MG63 (cell line): Measurements from ENCODE around the gene RHBDD1. TPM values are rescaled to one million over a fixed set of nuclear protein-coding genes. Genes with fewer than 3 reads are reported as not detected.
"Not testable (repeated sequence)": the region's sequence is repeated elsewhere in the genome, so short reads cannot be mapped to it uniquely, and the experiment has no call there.

ENCODE experiments used
- DNase-seq: peaks from one replicate; pipeline ENCODE4 v3.0.0-alpha.2; 2020
- H3K27me3 ChIP-seq: fragments of 250-450 bp; sonication (Bioruptor Pico); 2 replicates; pipeline ENCODE4 v1.5.1; 2020; ENCODE audit warnings: mild to moderate bottlenecking, moderate library complexity
- H3K36me3 ChIP-seq: fragments of 250-450 bp; sonication (Bioruptor Pico); 2 replicates; pipeline ENCODE4 v1.5.1; 2020; ENCODE audit warnings: mild to moderate bottlenecking, moderate library complexity
- H3K4me3 ChIP-seq: fragments of 250-450 bp; sonication (Bioruptor Pico); 2 replicates; pipeline ENCODE4 v1.5.1; 2020; ENCODE audit warnings: mild to moderate bottlenecking, moderate library complexity
- H3K9me3 ChIP-seq: fragments of 250-450 bp; sonication (Bioruptor Pico); 2 replicates; pipeline ENCODE4 v1.5.1; 2020; ENCODE audit warnings: mild to moderate bottlenecking, moderate library complexity
- total RNA-seq: library from RNA; depleted of rRNA; stranded (reverse); fragments of >200 nt; shearing (Covaris generic); gene quantifications from 2 replicates; pipeline ENCODE4 v1.2.3, GENCODE V29; 2014; ENCODE audit warnings: low replicate concordance

Gene RHBDD1
- total RNA-seq, 1 experiment from 2014 or later, result 19.6 TPM

GRCh38 chr2:226832061-226832460 lies 3.8 kb upstream of the RHBDD1 start:
- Histone ChIP-seq H3K4me3 (no peak overlapping the region), H3K36me3 (peaks cover 5% of the 10 kb centered on the region; the same call in 1 of the 2 replicates), H3K9me3 (no peaks in the 10 kb centered on the region; the same call in 1 of the 2 replicates), H3K27me3 (no peaks in the 10 kb centered on the region)
- DNase-seq, result no peak

- not testable (repeated sequence) for H3K27me3 ChIP-seq, H3K9me3 ChIP-seq, H3K36me3 ChIP-seq, DNase-seq
- peak overlapping the region; percentile 86 for H3K4me3 ChIP-seq
Measured at GRCh38 chr2:226834880-226835279, 974 bp upstream of the RHBDD1 start.

- peak; percentile 42 for DNase-seq
- peaks cover 9% of the 10 kb centered on the region for H3K36me3 ChIP-seq
- peak overlapping the region; percentile 86 for H3K4me3 ChIP-seq
- H3K27me3 ChIP-seq, result no peaks in the 10 kb centered on the region
- no peaks in the 10 kb centered on the region; the same call in 1 of the 2 replicates for H3K9me3 ChIP-seq
Measured at GRCh38 chr2:226835420-226835795, 446 bp upstream of the RHBDD1 start.

DNA sequence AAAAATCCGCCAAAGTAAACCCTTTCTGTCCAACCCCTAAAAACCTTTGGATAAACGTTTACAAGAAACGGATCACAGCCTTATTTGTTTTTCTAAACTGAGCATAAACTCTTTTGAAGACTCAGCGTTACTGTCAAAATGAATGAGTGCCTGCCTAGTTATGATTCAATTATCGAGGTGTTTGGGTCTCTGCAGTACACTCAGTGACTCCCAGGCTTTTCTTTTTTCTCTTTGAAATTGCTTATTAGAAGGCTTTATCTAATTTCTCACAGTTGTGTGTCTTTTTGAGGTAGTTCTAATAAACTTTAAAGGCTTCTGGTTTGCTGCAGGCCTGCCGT lies 663 bp downstream of the RHBDD1 start:
- Histone ChIP-seq H3K9me3 (no peaks in the 10 kb centered on the region; the same call in 1 of the 2 replicates), H3K36me3 (peaks cover 10% of the 10 kb centered on the region), H3K4me3 (peak overlapping the region; percentile 86), H3K27me3 (no peaks in the 10 kb centered on the region)
- DNase-seq, result no peak

- DNase-seq, result no peak
- peaks cover 10% of the 10 kb centered on the region for H3K36me3 ChIP-seq
- no peaks in the 10 kb centered on the region for H3K27me3 ChIP-seq
- H3K4me3 ChIP-seq, result peak overlapping the region; percentile 86
- H3K9me3 ChIP-seq, result peaks cover 1% of the 10 kb centered on the region; the same call in 1 of the 2 replicates
Measured at GRCh38 chr2:226837334-226837733, 1.5 kb downstream of the RHBDD1 start.

GRCh38 chr2:226837787-226838603 lies 2.1 kb downstream of the RHBDD1 start:
- Histone ChIP-seq H3K9me3 (peaks cover 3% of the 10 kb centered on the region; the same call in 1 of the 2 replicates), H3K36me3 (peaks cover 10% of the 10 kb centered on the region), H3K4me3 (no peak overlapping the region), H3K27me3 (no peaks in the 10 kb centered on the region)
- no peak for DNase-seq

- Histone ChIP-seq H3K36me3 (peaks cover 9% of the 10 kb centered on the region), H3K4me3 (no peak overlapping the region), H3K27me3 (no peaks in the 10 kb centered on the region), H3K9me3 (peaks cover 3% of the 10 kb centered on the region; the same call in 1 of the 2 replicates)
- DNase-seq, result no peak
Measured at GRCh38 chr2:226838722-226839121, 2.9 kb downstream of the RHBDD1 start.

DNA sequence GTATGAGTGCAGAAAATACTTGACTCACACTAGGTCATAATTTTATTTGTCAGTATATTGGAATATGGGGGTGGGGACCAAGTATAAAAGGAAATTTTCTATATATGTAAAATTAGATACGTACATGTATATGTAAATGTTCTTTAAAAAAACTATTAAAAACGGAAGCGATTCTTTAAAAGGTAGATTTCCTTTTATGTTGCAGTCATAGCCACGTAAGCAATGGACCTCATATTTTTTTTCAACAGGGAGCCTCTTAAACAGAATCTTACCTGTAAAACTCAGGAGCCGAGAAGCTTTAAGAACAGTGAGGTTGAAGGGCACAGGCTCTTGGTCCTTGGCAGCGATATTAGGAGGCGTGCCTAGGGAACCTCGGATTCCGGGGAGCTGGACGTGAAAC lies 3.3 kb downstream of the RHBDD1 start:
- Histone ChIP-seq H3K4me3 (no peak overlapping the region; the same call in 1 of the 2 replicates), H3K27me3 (no peaks in the 10 kb centered on the region), H3K36me3 (peaks cover 9% of the 10 kb centered on the region; the same call in 1 of the 2 replicates), H3K9me3 (peaks cover 3% of the 10 kb centered on the region; the same call in 1 of the 2 replicates)
- DNase-seq, result no peak

- DNase-seq, result no peak
- Histone ChIP-seq H3K27me3 (no peaks in the 10 kb centered on the region), H3K9me3 (peaks cover 3% of the 10 kb centered on the region; the same call in 1 of the 2 replicates), H3K4me3 (no peak overlapping the region), H3K36me3 (peaks cover 9% of the 10 kb centered on the region; the same call in 1 of the 2 replicates)
Measured at GRCh38 chr2:226839951-226840350, 4.1 kb downstream of the RHBDD1 start.

DNA sequence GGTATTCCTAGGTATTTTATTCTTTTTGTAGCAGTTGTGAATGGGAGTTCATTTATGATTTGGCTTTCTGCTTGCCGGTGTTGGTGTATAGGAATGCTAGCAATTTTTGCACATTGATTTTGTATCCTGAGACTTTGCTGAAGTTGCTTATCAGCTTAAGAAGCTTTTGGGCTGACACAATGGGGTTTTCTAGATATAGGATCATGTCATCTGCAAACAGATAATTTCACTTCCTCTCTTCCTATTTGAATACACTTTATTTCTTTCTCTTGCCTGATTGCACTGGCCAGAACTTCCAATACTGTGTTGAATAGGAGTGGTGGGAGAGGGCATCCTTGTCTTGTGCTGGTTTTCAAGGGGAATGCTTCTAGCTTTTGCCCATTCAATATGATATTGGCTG lies 7.1 kb downstream of the RHBDD1 start:
- H3K36me3 ChIP-seq, H3K4me3 ChIP-seq, DNase-seq, H3K27me3 ChIP-seq, H3K9me3 ChIP-seq: not testable (repeated sequence)

DNA sequence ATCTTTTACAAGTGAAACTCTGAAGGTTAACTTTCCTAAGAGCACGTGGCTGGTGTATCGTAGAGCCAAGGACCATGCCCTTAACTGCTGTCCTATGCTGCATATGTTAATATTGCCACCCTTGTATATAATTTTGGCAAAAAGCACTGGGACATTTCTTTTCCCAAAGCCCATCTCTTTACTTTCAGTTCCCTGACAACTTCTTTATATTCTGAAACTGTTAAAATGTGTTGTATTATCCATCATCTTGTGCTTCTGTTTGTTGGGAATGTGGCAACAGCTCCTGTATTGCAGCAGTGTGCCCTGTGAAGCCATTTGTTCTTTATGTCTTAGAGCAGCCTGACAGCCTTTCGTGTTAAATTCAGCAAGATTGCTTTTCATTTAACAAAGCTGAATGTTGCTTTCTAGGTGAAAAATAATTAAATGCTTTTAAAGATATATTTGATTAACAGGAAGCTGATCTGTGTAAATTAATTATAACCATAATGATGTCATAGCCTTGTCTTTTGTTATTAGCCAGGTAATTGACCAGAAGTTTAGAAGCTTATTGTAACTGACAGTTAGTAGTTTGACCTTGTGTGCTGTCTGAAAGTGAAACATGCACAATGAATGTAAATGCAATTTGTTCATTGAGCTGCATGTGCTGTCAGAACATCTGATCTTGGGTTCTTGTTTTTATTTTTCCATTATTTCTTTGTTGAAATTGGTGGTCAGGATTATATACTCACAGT lies 9.7 kb downstream of the RHBDD1 start:
- Histone ChIP-seq H3K4me3 (no peak overlapping the region), H3K36me3 (0 out of 2 replicates have a peak, but pooled peaks cover 4% of the 10 kb centered on the region), H3K27me3 (no peaks in the 10 kb centered on the region), H3K9me3 (0 out of 2 replicates have a peak, but pooled peaks cover 3% of the 10 kb centered on the region)
- DNase-seq, result no peak

GRCh38 chr2:226847090-226847489 lies 11.2 kb downstream of the RHBDD1 start:
- DNase-seq, result no peak
- Histone ChIP-seq H3K27me3 (no peaks in the 10 kb centered on the region), H3K9me3 (0 out of 2 replicates have a peak, but pooled peaks cover 3% of the 10 kb centered on the region), H3K36me3 (0 out of 2 replicates have a peak, but pooled peaks cover 4% of the 10 kb centered on the region), H3K4me3 (no peak overlapping the region)

GRCh38 chr2:226847511-226847910 lies 11.7 kb downstream of the RHBDD1 start:
- 0 out of 2 replicates have a peak, but pooled peaks cover under 1% of the 10 kb centered on the region for H3K9me3 ChIP-seq
- no peak overlapping the region for H3K4me3 ChIP-seq
- H3K36me3 ChIP-seq, result 0 out of 2 replicates have a peak, but pooled peaks cover 4% of the 10 kb centered on the region
- no peak for DNase-seq
- H3K27me3 ChIP-seq, result no peaks in the 10 kb centered on the region

- Histone ChIP-seq H3K27me3 (no peaks in the 10 kb centered on the region), H3K9me3 (no peaks in the 10 kb centered on the region), H3K4me3 (no peak overlapping the region), H3K36me3 (no peaks in the 10 kb centered on the region)
- no peak for DNase-seq
Measured at GRCh38 chr2:226849349-226849748, 13.5 kb downstream of the RHBDD1 start.

DNA sequence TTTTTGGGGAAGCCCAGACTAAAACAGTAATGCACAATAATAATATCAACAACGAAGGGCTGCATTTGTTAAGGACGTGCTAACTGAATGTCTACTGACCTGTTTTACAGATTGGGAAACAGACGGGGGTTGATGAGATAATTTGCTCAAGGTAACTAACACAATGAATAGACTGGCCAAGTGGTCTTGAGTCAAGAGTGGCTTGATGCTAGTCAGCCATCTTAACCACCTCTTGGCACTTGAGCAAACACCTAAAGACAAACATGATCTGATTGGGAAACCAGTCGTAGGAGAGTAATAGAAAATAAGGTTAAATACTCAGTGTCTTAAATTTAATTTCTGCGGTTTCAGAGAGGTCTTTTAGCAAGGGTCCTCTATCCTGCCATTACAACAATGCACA lies 14.2 kb downstream of the RHBDD1 start:
- Histone ChIP-seq H3K27me3 (no peaks in the 10 kb centered on the region), H3K4me3 (no peak overlapping the region), H3K36me3 (no peaks in the 10 kb centered on the region), H3K9me3 (no peaks in the 10 kb centered on the region)
- no peak for DNase-seq

GRCh38 chr2:226855787-226856186 lies 19.9 kb downstream of the RHBDD1 start:
- Histone ChIP-seq H3K36me3 (no peaks in the 10 kb centered on the region), H3K27me3 (no peaks in the 10 kb centered on the region), H3K4me3 (no peak overlapping the region), H3K9me3 (no peaks in the 10 kb centered on the region)
- no peak for DNase-seq

- no peak for DNase-seq
- Histone ChIP-seq H3K27me3 (no peaks in the 10 kb centered on the region), H3K9me3 (no peaks in the 10 kb centered on the region)
Measured at GRCh38 chr2:226860087-226860486, 24.2 kb downstream of the RHBDD1 start.

More at GRCh38 chr2:226860087-226860486, 24.2 kb downstream of the RHBDD1 start:
- H3K4me3 ChIP-seq, result no peak overlapping the region
- H3K36me3 ChIP-seq, result no peaks in the 10 kb centered on the region
